ENCODE measurements around the gene CD300H.
"Not testable (repeated sequence)": the region's sequence is repeated elsewhere in the genome, so short reads cannot be mapped to it uniquely, and the experiment has no call there.

CD300H gene

DNA sequence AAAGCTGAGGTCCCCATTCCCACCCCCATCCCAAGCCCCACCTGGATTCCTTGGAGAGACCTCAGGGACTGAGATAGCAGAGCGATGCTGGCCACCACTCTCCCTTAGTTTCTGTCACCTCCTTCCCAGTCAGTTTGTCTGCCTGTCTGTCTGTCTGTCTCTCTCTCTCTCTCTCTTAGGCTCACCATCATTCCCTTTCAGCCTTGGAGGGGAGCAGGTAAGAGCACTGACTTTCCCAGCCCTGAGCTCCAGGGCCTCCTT, 41.9 kb downstream of the CD300H start:
- DNase-seq: no peak

DNA sequence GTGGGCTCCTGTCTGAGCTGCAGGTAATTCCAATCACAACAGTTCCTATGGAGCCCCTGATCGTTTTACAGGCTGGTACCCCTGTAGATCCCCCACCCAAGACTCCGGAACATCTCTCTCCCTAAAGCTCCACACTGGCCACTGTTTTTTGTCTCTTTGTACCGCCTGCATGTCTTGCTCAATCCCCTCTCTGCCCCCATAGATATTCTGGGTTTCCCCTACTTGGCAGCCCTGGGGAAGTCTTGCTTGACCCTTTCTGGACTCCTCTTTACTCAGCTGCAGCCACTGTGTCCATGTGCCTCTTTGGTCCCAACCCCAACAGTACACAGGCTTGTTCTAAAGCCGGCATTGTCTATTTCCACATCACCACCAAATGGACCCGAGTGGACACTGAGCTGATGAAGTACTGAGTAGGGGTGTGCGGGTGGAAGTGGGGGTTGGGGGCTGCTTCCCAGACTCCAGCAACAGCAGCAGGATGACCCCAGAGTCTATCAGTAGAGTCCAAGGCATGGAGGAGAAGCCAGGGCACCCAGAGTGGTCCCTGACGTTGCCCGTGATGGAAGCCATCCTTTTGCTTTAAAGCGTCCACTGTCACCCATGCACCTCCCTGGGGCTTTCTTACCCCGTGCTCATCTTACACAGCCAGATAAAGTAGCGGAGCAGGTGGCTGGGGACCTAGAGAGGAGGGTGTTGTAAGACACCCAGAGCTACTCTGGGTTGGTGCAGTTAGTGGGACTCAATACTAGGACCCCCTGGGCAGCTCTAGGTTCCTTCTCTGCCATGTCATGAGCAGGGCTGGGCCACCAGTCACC, 42.5 kb downstream of the CD300H start:
- no peak for DNase-seq

DNA sequence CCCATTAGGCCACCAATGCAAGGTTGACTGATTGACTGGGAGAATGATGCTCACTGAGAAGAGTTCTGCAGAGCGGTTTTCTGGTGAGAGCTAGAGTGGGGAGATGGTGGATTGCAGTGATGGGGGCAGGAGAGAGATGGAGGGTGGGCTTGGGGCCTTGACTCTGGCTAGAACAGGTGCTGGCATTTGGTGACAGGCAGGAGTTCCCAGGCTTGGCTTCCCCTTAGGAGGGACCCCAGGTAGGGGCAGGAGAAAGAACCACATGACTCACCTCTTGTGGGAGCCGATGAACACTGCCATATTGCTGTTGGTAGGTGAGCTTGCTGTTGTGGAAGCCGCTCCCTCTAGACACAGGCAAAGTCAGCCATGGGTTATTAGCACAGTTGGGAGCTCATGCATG, 44.0 kb downstream of the CD300H start:
- DNase-seq: no peak

DNA sequence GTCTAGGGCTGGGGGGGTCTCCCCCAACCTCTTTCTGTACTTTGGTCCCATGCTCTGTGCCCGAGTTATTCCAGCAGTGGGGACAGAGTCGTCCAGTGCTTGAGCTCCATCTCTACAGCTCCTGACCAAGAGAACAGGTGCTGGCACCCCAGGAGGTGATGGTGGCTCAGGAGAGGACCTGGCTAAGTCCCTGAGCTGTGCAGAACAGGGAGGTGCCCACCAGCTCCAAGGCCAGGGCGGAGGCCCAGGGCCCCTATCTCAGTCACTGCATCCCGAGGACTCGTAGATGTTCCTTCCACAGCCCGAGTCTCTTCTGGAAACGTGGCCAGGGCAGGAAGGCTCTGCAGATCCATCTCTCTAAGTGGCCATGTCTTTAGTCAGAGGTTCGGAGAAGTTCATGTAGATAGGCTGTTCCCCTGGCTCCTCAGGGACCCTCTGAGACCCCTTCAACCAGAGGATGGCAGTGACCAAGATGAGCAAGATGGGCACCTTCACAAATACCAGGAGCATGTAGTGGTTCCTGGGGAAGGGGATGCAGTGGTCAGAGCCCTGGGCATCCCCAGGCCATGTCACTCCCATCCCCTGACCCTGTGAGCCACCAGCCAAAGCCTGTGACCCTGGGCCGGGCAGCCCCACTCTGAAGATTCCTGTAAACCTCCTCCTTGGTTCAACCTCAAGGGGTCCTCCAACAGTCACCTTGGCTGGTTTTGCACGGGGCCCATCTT, 44.8 kb downstream of the CD300H start:
- no peak for DNase-seq

DNA sequence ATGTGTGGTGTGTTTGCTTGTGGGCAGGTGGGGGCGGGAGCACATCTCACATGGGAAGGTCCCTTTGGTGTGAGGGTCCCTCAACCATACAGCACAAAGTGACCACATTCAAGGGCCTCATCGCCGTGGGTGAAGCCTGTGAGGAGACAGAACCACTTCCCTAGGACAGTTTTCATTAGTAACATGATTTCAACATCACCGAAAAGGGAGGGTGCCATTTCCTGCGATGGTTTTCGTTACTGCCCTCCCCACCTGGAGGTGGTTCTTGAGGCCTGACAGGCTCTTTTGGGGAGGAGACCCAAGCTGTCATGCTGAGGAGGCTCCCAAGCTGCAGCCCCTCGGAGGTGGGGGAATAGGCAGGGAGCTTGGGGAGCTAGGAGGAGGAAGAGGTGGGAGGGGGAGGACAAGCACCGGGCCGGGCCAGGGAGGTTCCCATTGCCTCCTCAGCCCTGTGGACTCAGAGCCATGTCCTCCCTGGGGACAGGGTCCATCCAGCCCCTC, 45.6 kb downstream of the CD300H start:
- DNase-seq: no peak

DNA sequence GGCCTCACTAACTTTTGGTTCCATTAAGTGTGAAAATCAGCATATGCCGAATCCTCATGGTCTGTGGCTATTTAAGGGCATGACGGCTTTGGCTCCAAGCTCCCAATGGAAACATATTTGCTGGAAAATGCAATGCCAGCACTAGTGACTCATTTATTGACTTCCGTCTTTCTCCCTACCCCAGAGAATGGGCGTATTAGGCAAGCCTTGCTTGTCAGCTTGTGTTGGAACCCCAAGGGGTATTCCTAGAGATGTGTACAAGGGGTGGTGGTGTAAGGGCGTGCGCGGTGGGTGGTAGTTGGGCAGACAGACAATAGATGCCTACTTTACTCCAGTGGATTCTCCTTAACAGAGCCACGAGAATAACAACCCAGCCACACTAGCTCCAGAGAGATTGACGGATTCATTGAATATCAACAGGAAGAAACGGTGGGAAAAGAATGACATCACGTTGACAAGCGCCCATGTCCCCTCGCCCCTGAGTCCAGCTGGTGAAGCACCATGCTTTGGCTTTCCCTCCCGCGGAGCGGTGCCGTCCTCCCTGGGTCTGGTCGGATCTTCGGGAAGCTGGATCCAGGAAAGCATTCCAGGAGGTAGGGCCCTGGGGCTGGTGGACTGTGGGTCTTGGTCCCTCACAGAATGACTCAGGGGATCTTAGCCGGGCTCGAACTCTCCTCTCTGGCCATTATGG, 46.4 kb downstream of the CD300H start:
- no peak for DNase-seq

DNA sequence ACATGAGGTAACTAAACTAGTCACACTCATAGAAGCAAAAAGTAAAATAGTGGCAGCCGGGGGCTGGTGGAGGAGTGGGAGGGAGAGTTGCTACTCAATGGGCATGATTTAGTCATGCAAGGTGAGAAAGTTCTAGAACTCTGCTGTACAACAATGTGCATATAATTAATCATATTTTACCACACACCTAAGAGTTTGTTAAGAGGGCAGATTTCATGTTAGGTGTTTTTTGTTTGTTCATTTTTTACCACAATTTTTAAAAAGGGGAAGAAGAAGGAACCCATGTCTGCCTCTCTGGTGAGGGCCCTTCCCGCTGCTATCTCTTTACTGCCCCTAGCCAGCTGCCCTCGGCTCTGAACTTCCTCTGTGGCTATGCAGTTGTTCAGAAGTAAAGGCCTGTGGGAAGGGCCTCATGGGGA, 47.3 kb downstream of the CD300H start:
- no peak for DNase-seq

DNA sequence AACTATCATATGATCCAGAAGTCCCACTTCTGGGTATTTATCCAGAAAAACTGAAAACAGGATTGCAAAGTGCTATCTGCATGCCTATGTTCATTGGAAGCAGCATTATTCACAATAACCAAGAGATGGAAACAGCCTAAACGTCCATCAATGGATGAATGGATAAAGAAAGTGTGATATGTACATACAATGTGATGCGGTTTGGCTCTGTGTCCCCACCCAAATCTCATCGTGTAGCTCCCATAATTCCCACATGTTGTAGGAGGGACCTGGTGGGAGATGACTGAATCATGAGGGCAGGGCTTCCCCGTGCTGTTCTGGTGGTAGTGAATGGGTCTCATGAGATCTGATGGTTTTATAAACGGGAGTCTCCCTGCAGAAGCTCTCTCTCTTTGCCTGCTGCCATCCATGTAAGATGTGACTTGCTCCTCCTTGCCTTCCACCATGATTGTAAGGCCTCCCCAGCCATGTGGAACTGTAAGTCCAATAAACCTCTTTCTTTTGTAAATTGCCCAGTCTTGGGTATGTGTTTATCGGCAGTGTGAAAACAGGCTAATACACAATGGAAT, 48.8 kb downstream of the CD300H start:
- DNase-seq: not testable (repeated sequence)

DNA sequence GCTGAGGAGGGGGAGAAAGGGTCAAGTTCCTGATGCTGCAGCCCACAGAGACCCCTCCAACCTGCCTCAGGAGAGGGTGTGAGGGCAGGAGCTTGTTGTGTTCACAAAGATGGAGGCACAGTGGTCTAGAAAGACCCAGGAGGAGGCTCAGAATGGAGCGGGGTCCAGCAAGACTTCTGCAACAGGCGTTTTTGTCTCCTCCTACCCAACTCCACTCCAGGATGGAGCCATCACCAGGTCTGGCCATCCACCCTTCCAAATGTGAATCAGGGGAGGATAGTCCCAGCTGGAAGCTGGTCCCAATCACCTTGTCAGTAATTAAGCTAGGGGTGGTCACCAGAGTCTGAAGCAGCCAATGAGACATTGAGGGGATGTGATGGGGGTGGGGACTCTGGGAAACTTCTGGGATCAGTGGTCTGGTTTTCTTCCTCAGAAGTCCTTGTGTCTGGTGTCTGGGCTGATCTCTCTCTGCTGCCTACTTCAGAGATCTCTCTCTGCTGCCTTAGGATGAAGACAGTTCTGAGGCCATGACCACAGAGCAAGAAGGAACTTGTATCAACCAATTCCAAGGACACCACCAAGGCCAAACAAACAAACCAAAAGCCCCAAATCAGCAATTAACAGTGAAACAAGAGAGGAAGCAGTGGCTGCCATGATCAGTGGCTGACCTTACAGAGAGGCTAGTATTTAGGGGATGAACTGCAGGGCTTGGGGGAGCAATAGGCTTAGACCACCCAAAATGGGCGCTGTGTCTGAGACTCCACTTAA, 50.6 kb downstream of the CD300H start:
- DNase-seq: no peak

DNA sequence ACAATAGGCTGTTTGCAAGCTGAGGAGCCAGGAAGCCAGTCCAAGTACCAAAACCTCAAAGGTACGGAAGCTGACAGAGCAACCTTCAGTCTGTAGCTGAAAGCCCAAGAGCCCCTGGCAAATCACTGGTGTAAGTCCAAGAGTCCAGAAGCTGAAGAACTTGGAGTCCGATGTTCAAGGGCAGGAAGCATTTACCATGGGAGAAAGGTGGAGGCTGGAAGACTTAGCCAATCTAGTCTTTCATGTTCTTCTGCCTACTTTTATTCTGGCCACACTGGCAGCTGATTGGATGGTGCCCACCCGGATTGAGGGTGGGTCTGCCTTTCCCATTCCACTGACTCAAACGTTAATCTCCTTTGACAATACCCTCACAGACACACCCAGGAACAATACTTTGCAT, 51.4 kb downstream of the CD300H start:
- DNase-seq: no peak

DNA sequence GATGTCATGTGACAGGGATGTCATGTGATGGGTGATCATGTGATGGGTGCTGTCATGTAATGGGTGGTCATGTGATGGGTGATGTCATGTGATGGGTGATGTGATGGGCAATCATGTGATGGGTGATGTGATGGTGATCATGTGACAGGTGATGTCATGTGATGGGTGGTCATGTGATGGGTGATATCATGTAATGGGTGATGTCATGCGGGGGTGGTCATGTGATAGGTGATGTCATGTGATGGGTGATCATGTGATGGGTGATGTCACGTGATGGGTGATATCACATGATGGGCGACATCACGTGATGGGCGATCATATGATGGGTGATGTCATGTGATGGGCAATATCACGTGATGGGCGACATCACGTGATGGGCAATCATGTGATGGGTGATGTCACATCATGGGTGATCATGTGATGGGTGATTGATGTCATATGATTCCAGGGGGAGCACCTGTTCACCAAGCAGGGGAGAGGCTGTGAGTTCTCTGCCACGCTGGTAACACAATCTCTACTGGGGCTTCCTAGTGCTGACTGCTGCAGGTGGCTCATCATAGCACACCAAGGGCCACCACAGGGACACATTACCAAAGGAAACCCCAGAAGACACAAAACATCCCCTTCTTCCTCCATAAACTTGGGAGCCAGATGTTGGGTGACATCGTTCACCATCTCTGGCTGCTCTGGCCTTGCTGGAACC, 52.5 kb downstream of the CD300H start:
- peak; percentile 54 for DNase-seq

DNA sequence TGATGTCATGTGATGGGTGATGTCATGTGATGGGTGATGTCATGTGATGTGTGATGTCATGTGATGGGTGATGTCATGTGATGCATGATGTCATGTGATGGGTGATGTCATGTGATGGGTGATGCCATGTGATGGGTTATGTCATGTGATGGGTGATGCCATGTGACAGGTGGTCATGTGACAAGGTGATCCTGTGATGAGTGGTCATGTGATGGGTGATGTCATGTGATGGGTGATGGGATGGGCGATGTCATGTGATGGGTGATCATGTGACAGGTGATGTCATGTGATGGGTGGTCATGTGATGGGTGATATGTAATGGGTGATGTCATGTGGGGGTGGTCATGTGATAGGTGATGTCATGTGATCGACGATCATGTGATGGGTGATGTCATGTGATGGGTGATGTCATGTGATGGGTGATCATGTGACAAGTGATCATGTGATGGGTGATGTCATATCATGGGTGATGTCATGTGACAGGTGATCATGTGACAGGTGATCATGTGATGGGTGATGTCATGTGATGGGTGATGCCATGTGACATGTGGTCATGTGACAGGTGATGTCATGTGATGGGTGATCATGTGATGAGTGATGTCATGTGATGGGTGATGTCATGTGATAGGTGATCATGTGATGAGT, 53.2 kb downstream of the CD300H start:
- DNase-seq: peak; percentile 55

DNA sequence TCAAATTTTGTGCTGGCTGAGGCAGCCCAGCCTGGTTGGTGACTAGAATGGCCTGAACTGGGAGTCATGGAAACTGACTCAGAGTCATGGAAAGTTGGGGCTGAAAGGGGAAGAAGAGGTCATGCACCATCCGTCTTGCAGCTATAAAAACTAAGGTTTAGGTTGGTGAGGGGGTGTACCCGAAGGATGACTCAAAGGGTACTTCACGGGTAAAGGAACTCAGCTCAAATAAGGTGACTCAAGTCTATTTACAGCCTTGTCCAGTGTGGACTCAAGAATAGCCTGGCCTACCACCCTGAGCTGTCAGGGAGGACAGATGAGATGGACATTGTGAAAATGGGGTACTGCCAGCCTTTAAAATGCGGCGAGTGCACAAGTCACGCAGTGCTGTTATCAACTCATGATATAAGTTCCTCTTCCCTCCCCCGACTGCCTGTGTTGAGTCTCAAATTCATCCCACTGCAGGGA, 54.7 kb downstream of the CD300H start:
- DNase-seq: no peak

DNA sequence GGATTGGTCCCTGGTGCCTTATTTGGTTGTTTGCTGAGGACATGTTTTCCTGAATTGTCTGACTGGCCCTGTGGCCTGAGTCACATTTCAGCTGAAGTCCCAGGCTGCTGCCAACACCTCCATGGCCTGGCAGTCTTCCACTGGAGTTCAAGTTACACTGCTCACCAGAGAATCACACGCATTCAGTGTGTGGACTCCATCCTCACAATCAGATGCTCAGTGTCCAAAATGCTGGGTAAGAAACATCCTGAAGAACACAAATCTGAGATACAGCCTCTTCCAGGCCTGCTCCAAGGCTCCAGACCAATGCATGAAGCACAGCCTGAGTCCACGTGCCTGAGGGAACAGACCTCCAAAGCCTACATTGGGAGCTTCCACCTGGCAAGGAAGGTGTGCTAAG, 55.3 kb downstream of the CD300H start:
- DNase-seq: no peak
